Loucy (cell line): ENCODE measurements around the gene AQP11.

Experiments used
- H2AFZ ChIP-seq: fragments of 200-600 bp; sonication (generic); 2 replicates; pipeline ENCODE4 v1.6.0; 2016; ENCODE audit warnings: antibody characterized with exemption, mild to moderate bottlenecking, low read length, moderate library complexity
- H3F3A ChIP-seq: fragments of 200-600 bp; 2 replicates; pipeline ENCODE4 v1.6.0; 2016; ENCODE audit warnings: antibody characterized with exemption, low read depth, mild to moderate bottlenecking
- H3K27me3 ChIP-seq: fragments of 200-600 bp; sonication (generic); 2 replicates; pipeline ENCODE4 v1.6.1; 2014; ENCODE audit warnings: low read length, mild to moderate bottlenecking; ENCODE audit not compliant: insufficient read depth, poor library complexity, severe bottlenecking
- H3K36me3 ChIP-seq: fragments of 200-600 bp; sonication (generic); 2 replicates; pipeline ENCODE4 v1.6.1; 2016; ENCODE audit warnings: low read length; ENCODE audit not compliant: insufficient read depth
- H3K4me1 ChIP-seq: fragments of 200-600 bp; sonication (generic); 2 replicates; pipeline ENCODE4 v1.5.1; 2014; ENCODE audit warnings: low read length, mild to moderate bottlenecking; ENCODE audit not compliant: insufficient read depth, poor library complexity, severe bottlenecking
- H3K4me2 ChIP-seq: fragments of 200-600 bp; sonication (generic); 2 replicates; pipeline ENCODE4 v1.6.0; 2014; ENCODE audit warnings: antibody characterized with exemption, low read length, low read depth, mild to moderate bottlenecking; ENCODE audit not compliant: poor library complexity, severe bottlenecking
- H3K4me3 ChIP-seq: fragments of 200-600 bp; sonication (generic); 2 replicates; pipeline ENCODE4 v1.5.1; 2014; ENCODE audit warnings: low read length, mild to moderate bottlenecking, mixed read lengths; ENCODE audit not compliant: poor library complexity, severe bottlenecking
- H3K79me2 ChIP-seq: fragments of 200-600 bp; sonication (generic); 2 replicates; pipeline ENCODE4 v1.6.1; 2014; ENCODE audit warnings: low read length; ENCODE audit not compliant: insufficient read depth
- H3K9ac ChIP-seq: fragments of 200-600 bp; sonication (generic); 2 replicates; pipeline ENCODE4 v1.6.0; 2014; ENCODE audit warnings: mild to moderate bottlenecking, low read depth, low read length, moderate library complexity; ENCODE audit not compliant: poor library complexity, severe bottlenecking
- H3K9me2 ChIP-seq: fragments of 200-600 bp; sonication (generic); replicated peaks from 2 replicates; pipeline ENCODE4 v1.6.1; 2016; ENCODE audit warnings: low read depth, low read length, mixed read lengths
- H3K9me3 ChIP-seq: fragments of 200-600 bp; sonication (generic); 2 replicates; pipeline ENCODE4 v1.6.1; 2014; ENCODE audit warnings: mild to moderate bottlenecking, antibody characterized with exemption, low read length, low read depth; ENCODE audit not compliant: insufficient read depth
- H4K20me1 ChIP-seq: fragments of 200-600 bp; sonication (generic); 2 replicates; pipeline ENCODE4 v1.6.0; 2014; ENCODE audit warnings: antibody characterized with exemption, low read length, mild to moderate bottlenecking; ENCODE audit not compliant: insufficient read depth, poor library complexity, severe bottlenecking
- CTCF ChIP-seq: fragments of 200-600 bp; sonication (generic); conservative IDR thresholded peaks from 2 replicates; pipeline ENCODE4 v1.5.1; 2014; ENCODE audit warnings: mild to moderate bottlenecking, antibody characterized with exemption, low read length
- EZH2phosphoT487 ChIP-seq: fragments of 200-600 bp; IDR thresholded peaks from 2 replicates; pipeline ENCODE4 v1.6.1; 2018; ENCODE audit warnings: antibody characterized with exemption, mild to moderate bottlenecking, moderate library complexity, borderline replicate concordance

Gene AQP11

GRCh38 chr11:77589521-77590193 is at the start of gene AQP11:
TSS of gene AQP11 (plus strand) at chr11:77589953. CDS start at chr11:77589993, 40 bp downstream.
- no peaks in the 10 kb centered on the region for H3K27me3 ChIP-seq
- peak within 1 kb of the TSS; percentile 70 for H3K4me2 ChIP-seq
- no peaks in the 10 kb centered on the region for H3K79me2 ChIP-seq
- TF ChIP-seq EZH2phosphoT487 (no peak), CTCF (no peak)
- H3K4me1 ChIP-seq = peaks cover 16% of the 10 kb centered on the region
- peak within 1 kb of the TSS; percentile 77 for H3K9ac ChIP-seq
- H3K36me3 ChIP-seq = no peaks in the 10 kb centered on the region
- peak within 1 kb of the TSS; percentile 81 for H3K4me3 ChIP-seq
- no peaks in the 10 kb centered on the region for H3F3A ChIP-seq
- H4K20me1 ChIP-seq = no peaks in the 10 kb centered on the region
- peak within 1 kb of the TSS; percentile 97 for H2AFZ ChIP-seq
- H3K9me2 ChIP-seq = no peaks in the 10 kb centered on the region
- no peaks in the 10 kb centered on the region for H3K9me3 ChIP-seq

GRCh38 chr11:77542296-77542695 is 47.5 kb upstream of the AQP11 start:
- Histone ChIP-seq H3K4me2 (no peak overlapping the region), H2AFZ (no peak overlapping the region), H3K4me3 (no peak overlapping the region), H3K36me3 (no peaks in the 10 kb centered on the region), H3K9ac (no peak overlapping the region), H4K20me1 (no peaks in the 10 kb centered on the region), H3K9me3 (no peaks in the 10 kb centered on the region), H3K79me2 (no peaks in the 10 kb centered on the region), H3F3A (no peaks in the 10 kb centered on the region), H3K9me2 (no peaks in the 10 kb centered on the region), H3K27me3 (no peaks in the 10 kb centered on the region), H3K4me1 (no peaks in the 10 kb centered on the region)
- no peak for TF ChIP-seq EZH2phosphoT487
- no peak for TF ChIP-seq CTCF

GRCh38 chr11:77547047-77547836 is 42.5 kb upstream of the AQP11 start:
- no peaks in the 10 kb centered on the region for H3K79me2 ChIP-seq
- no peaks in the 10 kb centered on the region for H3K27me3 ChIP-seq
- no peaks in the 10 kb centered on the region for H4K20me1 ChIP-seq
- no peaks in the 10 kb centered on the region for H3K9me3 ChIP-seq
- TF ChIP-seq CTCF (no peak), EZH2phosphoT487 (no peak)
- no peak overlapping the region for H2AFZ ChIP-seq
- no peak overlapping the region for H3K4me3 ChIP-seq
- no peaks in the 10 kb centered on the region for H3K9me2 ChIP-seq
- H3F3A ChIP-seq = no peaks in the 10 kb centered on the region
- no peaks in the 10 kb centered on the region for H3K36me3 ChIP-seq
- no peak overlapping the region for H3K9ac ChIP-seq
- no peak overlapping the region for H3K4me2 ChIP-seq
- H3K4me1 ChIP-seq = peaks cover 3% of the 10 kb centered on the region
